Left ventricle myocardium inferior (tissue), 1 donor: Measurements from ENCODE around the gene SPON1. TPM values are rescaled to one million over a fixed set of nuclear protein-coding genes. Genes with fewer than 3 reads are reported as not detected.

Source experiments
- DNase-seq: peaks from one replicate; pipeline ENCODE4 v3.0.0-alpha.2; 2020
- H3K27ac ChIP-seq: fragments of 200-600 bp; replicated peaks from 2 replicates; pipeline ENCODE4 v1.8.0; 2021
- H3K27me3 ChIP-seq: fragments of 200-600 bp; 2 replicates; pipeline ENCODE4 v1.8.0; 2021; ENCODE audit warnings: low read depth
- H3K36me3 ChIP-seq: fragments of 200-600 bp; 2 replicates; pipeline ENCODE4 v1.8.0; 2021
- H3K4me1 ChIP-seq: fragments of 200-600 bp; 2 replicates; pipeline ENCODE4 v1.8.0; 2021
- H3K4me3 ChIP-seq: fragments of 200-600 bp; 2 replicates; pipeline ENCODE4 v1.8.0; 2021; ENCODE audit warnings: mild to moderate bottlenecking, moderate library complexity
- H3K9me3 ChIP-seq: fragments of 200-600 bp; replicated peaks from 2 replicates; pipeline ENCODE4 v1.8.0; 2021
- CTCF ChIP-seq: fragments of 200-600 bp; IDR thresholded peaks from 2 replicates; pipeline ENCODE4 v1.8.0; 2021; ENCODE audit warnings: antibody characterized with exemption, mild to moderate bottlenecking, borderline replicate concordance
- intact Hi-C: fragments of 100-400 bp; cut with micrococcal nuclease; formaldehyde crosslinking; loops from one replicate; pipeline ENCODE4 v1.11.0; 2022
- total RNA-seq: library from RNA; stranded (reverse); fragmentation: NEBNext Ultra II Directional; extraction: Animal tissue kit (Norgen Biotek cat#: 25700); gene quantifications from one replicate; pipeline ENCODE4 v1.2.1, GENCODE V29; 2021
- donor health status: DM: no; HTN: yes; CAD: no; lungs with severe emphysema.

Gene SPON1
- total RNA-seq, 1 donor from 2014 or later, result 9.4 TPM

GRCh38 chr11:14184028-14184940 is 221.8 kb downstream of the SPON1 start:
- Histone ChIP-seq H3K4me3 (no peak overlapping the region), H3K27me3 (peaks cover 19% of the 10 kb centered on the region), H3K27ac (no peak overlapping the region), H3K4me1 (peaks cover 20% of the 10 kb centered on the region), H3K9me3 (no peaks in the 10 kb centered on the region), H3K36me3 (no peaks in the 10 kb centered on the region)
- no peak for DNase-seq
- intact Hi-C loops, result no loop called here
- TF ChIP-seq CTCF, result no peak

- Histone ChIP-seq H3K27ac (no peak overlapping the region), H3K4me1 (peaks cover 29% of the 10 kb centered on the region), H3K36me3 (no peaks in the 10 kb centered on the region), H3K9me3 (no peaks in the 10 kb centered on the region), H3K4me3 (no peak overlapping the region), H3K27me3 (peaks cover 7% of the 10 kb centered on the region)
- intact Hi-C loops, result no loop called here
- DNase-seq, result no peak
- no peak for TF ChIP-seq CTCF
Observed at GRCh38 chr11:14185461-14185860, 222.9 kb downstream of the SPON1 start.

- Histone ChIP-seq H3K4me1 (peaks cover 35% of the 10 kb centered on the region), H3K4me3 (no peak overlapping the region), H3K36me3 (no peaks in the 10 kb centered on the region), H3K27ac (no peak overlapping the region), H3K27me3 (no peaks in the 10 kb centered on the region), H3K9me3 (no peaks in the 10 kb centered on the region)
- intact Hi-C loops, result no loop called here
- no peak for DNase-seq
- TF ChIP-seq CTCF, result no peak
Observed at GRCh38 chr11:14186046-14186775, 223.7 kb downstream of the SPON1 start.

- Histone ChIP-seq H3K4me3 (no peak overlapping the region), H3K9me3 (no peaks in the 10 kb centered on the region), H3K27ac (peak overlapping the region; percentile 80), H3K4me1 (peaks cover 31% of the 10 kb centered on the region), H3K36me3 (no peaks in the 10 kb centered on the region), H3K27me3 (no peaks in the 10 kb centered on the region)
- no peak for TF ChIP-seq CTCF
- DNase-seq, result peak; percentile 60
- intact Hi-C loops, result no loop called here
Observed at GRCh38 chr11:14189874-14190273, 227.4 kb downstream of the SPON1 start.

GRCh38 chr11:14190992-14191778 is 228.7 kb downstream of the SPON1 start:
- no peak for DNase-seq

More at GRCh38 chr11:14190992-14191778, 228.7 kb downstream of the SPON1 start:
- no peaks in the 10 kb centered on the region for H3K27me3 ChIP-seq
- TF ChIP-seq CTCF, result peak; percentile 14
- peak overlapping the region; percentile 1 for H3K4me3 ChIP-seq
- intact Hi-C loops, result no loop called here
- H3K4me1 ChIP-seq, result peaks cover 19% of the 10 kb centered on the region
- peak overlapping the region; percentile 80 for H3K27ac ChIP-seq
- H3K9me3 ChIP-seq, result no peaks in the 10 kb centered on the region
- H3K36me3 ChIP-seq, result no peaks in the 10 kb centered on the region
